Measurements from ENCODE around the gene CSK. TPM values are rescaled to one million over a fixed set of nuclear protein-coding genes. Genes with fewer than 3 reads are reported as not detected.
A peak's percentile ranks its signal among the peaks of the same experiment; 100 is the strongest.

The CSK gene
- total and polyA plus RNA-seq, 2 donors from 2014 or later, result 18.9 to 58.8 TPM

DNA sequence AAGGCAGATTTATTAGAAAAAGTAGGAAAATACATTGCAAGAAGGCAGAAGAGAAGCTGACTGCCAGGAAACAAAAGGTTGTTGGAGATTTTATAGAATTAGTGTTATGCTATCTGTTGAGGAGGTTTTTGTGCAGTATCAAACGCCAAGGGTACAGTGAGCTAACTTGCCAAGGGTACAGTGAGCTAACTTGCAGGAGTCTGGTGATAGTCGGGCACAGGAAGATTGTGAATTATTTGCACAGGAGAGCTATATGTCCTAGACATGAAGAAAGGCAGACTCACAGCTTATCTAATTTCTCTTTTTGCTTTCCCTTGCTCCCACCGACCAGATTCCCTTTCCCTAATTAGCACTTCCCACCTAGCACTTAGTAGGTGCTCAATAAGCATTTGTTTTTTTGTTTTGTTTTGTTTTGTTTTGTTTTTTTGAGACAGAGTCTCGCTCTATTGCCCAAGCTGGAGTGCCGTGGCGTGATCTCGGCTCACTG is 2.7 kb upstream of the CSK start:
- H3K4me1 ChIP-seq (ENCODE audit: control insufficient read depth in 2 of 3, insufficient read depth in 2 of 3, low read depth in 1 of 3, low read length in 3 of 3), result peaks cover 0 to 33% (median 21%) of the 10 kb centered on the region in 3 donors
- no peaks in the 10 kb centered on the region for H3K36me3 ChIP-seq (ENCODE audit: control insufficient read depth in 2 of 3, insufficient read depth in 3 of 3, low read length in 3 of 3)
- TF ChIP-seq, protein P1, sequence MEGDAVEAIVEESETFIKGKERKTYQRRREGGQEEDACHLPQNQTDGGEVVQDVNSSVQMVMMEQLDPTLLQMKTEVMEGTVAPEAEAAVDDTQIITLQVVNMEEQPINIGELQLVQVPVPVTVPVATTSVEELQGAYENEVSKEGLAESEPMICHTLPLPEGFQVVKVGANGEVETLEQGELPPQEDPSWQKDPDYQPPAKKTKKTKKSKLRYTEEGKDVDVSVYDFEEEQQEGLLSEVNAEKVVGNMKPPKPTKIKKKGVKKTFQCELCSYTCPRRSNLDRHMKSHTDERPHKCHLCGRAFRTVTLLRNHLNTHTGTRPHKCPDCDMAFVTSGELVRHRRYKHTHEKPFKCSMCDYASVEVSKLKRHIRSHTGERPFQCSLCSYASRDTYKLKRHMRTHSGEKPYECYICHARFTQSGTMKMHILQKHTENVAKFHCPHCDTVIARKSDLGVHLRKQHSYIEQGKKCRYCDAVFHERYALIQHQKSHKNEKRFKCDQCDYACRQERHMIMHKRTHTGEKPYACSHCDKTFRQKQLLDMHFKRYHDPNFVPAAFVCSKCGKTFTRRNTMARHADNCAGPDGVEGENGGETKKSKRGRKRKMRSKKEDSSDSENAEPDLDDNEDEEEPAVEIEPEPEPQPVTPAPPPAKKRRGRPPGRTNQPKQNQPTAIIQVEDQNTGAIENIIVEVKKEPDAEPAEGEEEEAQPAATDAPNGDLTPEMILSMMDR (IDR thresholded peaks at IDR 0.05; ENCODE audit: borderline replicate concordance, extremely low read depth, insufficient read depth), result no peak
- H3K4me3 ChIP-seq (ENCODE audit: low read length in 3 of 3), result no peak overlapping the region
- no peak overlapping the region for H3K9ac ChIP-seq (ENCODE audit: low read length in 3 of 3)
- no peaks in the 10 kb centered on the region for H3K9me3 ChIP-seq (ENCODE audit: control insufficient read depth in 2 of 3, insufficient read depth in 1 of 3, low read length in 3 of 3)
- no peak overlapping the region for H3K27ac ChIP-seq (ENCODE audit: low read depth in 2 of 2, low read length in 2 of 2)
- no peaks in the 10 kb centered on the region for H3K27me3 ChIP-seq (ENCODE audit: control insufficient read depth, insufficient read depth, low read length)
- FAIRE-seq, result no peak
- no peak for DNase-seq
- intact Hi-C loops (cut with DNase I), result no loop called here

DNA sequence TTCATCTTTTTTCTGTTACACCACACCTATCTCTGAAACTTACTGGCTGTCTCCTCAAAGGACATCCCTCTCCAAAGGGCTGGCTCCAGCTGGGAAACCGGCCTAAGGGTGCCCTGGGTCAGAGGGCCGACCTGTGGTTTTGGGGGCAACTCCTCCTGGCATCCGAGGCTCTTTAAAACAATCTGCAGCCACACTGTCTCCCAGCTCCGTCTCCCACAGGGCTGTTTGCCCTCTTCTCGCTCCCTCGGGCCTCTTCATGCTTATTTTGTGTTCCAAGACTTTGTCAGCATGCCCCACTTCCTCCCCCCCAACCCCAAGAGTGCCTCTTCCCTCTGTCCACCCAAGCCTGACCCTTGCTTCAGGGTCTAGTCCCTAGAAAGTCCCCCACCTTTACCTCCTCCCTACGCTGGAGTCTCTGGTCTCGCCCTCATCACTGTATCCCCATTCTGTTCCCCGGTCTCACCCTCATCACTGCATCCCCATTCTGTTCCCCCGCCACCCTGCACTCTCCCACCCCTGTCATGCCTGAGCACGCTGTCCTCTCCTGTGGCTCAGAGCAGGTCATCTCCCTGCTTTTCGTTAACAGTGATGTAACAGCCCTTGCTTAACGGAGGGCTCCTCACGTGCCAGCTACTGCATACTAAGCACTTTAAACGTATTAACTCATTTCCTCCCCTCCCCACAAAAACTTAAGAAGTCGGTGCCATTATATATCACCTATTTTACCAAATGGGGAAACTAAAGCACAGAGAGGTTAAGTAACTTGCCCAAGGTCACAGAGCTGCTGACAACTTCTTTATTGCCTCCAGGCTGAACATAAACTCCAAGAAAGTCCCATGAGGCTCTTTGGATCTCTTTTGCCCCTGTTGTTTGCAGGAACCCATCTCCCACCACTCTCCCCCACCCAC is 1.1 kb upstream of the CSK start:
- H3K9me3 ChIP-seq (ENCODE audit: control insufficient read depth in 2 of 3, insufficient read depth in 1 of 3, low read length in 3 of 3), result no peaks in the 10 kb centered on the region
- no peaks in the 10 kb centered on the region for H3K36me3 ChIP-seq (ENCODE audit: control insufficient read depth in 2 of 3, insufficient read depth in 3 of 3, low read length in 3 of 3)
- no peaks in the 10 kb centered on the region for H3K27me3 ChIP-seq (ENCODE audit: control insufficient read depth, insufficient read depth, low read length)
- TF ChIP-seq, protein P1 (IDR thresholded peaks at IDR 0.05; ENCODE audit: borderline replicate concordance, extremely low read depth, insufficient read depth), result no peak
- no peak overlapping the region for H3K27ac ChIP-seq (ENCODE audit: low read depth in 2 of 2, low read length in 2 of 2)
- no peak overlapping the region for H3K9ac ChIP-seq (ENCODE audit: low read length in 3 of 3)
- DNase-seq (no peak), FAIRE-seq (no peak)
- H3K4me3 ChIP-seq (ENCODE audit: low read length in 3 of 3), result peak overlapping the region in 2 of 3 donors; percentile 47 to 52
- peaks cover 0 to 38% (median 25%) of the 10 kb centered on the region in 3 donors for H3K4me1 ChIP-seq (ENCODE audit: control insufficient read depth in 2 of 3, insufficient read depth in 2 of 3, low read depth in 1 of 3, low read length in 3 of 3)
- intact Hi-C loops (cut with DNase I), result no loop called here

DNA sequence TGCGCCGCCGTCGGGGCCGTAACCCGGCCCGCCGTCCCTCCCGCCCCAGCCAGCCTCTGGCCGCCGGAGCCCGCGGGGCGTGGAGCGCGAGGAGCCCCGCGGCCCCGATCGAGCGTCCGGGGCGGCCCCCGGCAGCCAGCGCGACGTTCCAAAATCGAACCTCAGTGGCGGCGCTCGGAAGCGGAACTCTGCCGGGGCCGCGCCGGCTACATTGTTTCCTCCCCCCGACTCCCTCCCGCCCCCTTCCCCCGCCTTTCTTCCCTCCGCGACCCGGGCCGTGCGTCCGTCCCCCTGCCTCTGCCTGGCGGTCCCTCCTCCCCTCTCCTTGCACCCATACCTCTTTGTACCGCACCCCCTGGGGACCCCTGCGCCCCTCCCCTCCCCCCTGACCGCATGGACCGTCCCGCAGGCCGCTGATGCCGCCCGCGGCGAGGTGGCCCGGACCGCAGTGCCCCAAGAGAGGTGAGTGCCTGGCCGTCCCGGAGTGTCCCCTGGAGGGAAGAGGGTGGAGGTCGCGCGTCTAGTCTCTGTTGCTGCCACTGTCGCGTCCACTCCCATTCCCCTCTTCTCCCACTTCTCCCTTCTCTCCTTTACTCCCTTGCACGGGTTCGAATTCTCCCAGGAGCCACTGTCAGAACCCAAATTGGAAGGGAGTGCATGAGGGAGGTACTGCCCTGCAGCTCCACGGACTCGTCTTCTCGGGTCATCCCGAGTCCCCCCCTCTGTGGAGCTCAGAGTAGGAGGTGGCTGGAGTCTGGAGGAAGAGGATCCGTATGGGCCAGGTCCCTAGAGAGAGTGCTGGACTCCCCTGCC is 585 bp downstream of the CSK start:
- peak overlapping the region; percentile 70 to 85 (median 71) for H3K4me3 ChIP-seq (ENCODE audit: low read length in 3 of 3)
- no peak for FAIRE-seq
- H3K9ac ChIP-seq (ENCODE audit: low read length in 3 of 3), result peak overlapping the region; percentile 12 to 77 (median 44)
- intact Hi-C loops (cut with DNase I), result no loop called here
- no peaks in the 10 kb centered on the region for H3K36me3 ChIP-seq (ENCODE audit: control insufficient read depth in 2 of 3, insufficient read depth in 3 of 3, low read length in 3 of 3)
- DNase-seq, result peak in 3 of 5 donors; percentile 46 to 84 (median 71)
- H3K9me3 ChIP-seq (ENCODE audit: control insufficient read depth in 2 of 3, insufficient read depth in 1 of 3, low read length in 3 of 3), result no peaks in the 10 kb centered on the region
- H3K27ac ChIP-seq (ENCODE audit: low read depth in 2 of 2, low read length in 2 of 2), result peak overlapping the region; percentile 10 to 57
- TF ChIP-seq, protein P1 (IDR thresholded peaks at IDR 0.05; ENCODE audit: borderline replicate concordance, extremely low read depth, insufficient read depth), result no peak
- H3K27me3 ChIP-seq (ENCODE audit: control insufficient read depth, insufficient read depth, low read length), result no peaks in the 10 kb centered on the region
- H3K4me1 ChIP-seq (ENCODE audit: control insufficient read depth in 2 of 3, insufficient read depth in 2 of 3, low read depth in 1 of 3, low read length in 3 of 3), result peaks cover 0 to 47% (median 34%) of the 10 kb centered on the region in 3 donors
